ENCODE data around the gene MFF. TPM values are rescaled to one million over a fixed set of nuclear protein-coding genes. Genes with fewer than 3 reads are reported as not detected.

Gene MFF
- total RNA-seq, 2 donors from 2014 or later = 93.1 to 116 TPM

DNA sequence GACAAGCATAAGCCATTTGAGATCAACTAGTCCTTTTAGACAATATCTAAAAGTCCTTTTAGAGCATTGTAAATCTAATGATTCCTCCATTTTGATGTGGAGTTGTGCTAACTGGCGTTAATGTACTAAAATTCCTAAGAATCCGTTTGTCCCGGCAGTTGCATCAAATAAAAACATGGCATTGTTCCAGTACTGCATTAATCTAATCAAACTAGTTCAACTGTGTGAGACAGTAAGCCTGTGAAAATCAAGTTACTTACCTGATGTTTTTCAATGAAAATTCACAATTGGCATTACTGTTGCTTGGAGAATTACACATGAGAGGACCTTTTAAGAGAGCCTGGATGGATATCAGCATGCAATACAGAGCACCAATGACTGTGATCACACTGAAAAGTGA, 40.8 kb downstream of the MFF start:
- no peaks in the 10 kb centered on the region for H3K27me3 ChIP-seq
- no peaks in the 10 kb centered on the region for H3K4me1 ChIP-seq
- TF ChIP-seq CTCF (IDR thresholded peaks at IDR 0.05) = no peak
- no peak for DNase-seq (ENCODE audit: low spot score)
- H3K36me3 ChIP-seq = no peaks in the 10 kb centered on the region
- H3K4me3 ChIP-seq = no peak overlapping the region
- H3K27ac ChIP-seq = no peak overlapping the region
- H3K9me3 ChIP-seq = no peaks in the 10 kb centered on the region

DNA sequence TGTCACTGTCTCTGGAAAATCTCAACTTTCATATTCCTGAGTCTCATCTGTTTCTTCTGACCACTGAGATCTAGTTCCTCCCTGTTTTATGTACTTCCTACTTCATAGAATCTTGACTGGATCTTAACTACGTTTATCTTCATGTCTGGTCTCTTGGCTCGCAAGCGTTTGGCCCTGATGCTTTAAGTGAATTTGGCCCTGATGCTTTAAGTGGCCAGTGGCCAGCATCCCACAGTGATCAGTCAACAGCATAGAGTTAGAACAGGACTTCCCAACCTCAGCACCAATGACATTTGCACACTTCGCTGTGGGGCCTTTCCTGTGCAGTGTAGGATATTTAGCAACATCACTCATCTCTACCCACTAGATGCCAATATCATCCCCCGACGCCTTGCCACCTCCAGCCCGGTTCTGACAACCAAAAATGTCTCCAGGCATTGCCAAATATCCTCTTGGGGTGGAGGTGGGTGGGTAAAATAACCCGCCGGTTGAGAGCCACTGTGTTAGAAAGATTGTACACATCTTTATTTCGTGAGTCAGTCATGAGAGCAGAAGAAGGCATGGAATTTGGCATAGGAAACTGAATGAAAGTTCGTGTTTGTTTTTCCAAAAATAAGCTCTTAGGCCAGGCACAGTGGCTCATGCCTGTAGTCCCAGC, 41.8 kb downstream of the MFF start:
- H3K27ac ChIP-seq = peak overlapping the region in 1 of 2 donors; percentile 45
- no peak overlapping the region for H3K4me3 ChIP-seq
- DNase-seq (ENCODE audit: low spot score) = no peak
- no peaks in the 10 kb centered on the region for H3K27me3 ChIP-seq
- no peaks in the 10 kb centered on the region for H3K36me3 ChIP-seq
- TF ChIP-seq CTCF (IDR thresholded peaks at IDR 0.05) = no peak
- H3K9me3 ChIP-seq = no peaks in the 10 kb centered on the region
- H3K4me1 ChIP-seq = no peaks in the 10 kb centered on the region

- Histone ChIP-seq H3K27me3 (no peaks in the 10 kb centered on the region), H3K4me3 (no peak overlapping the region), H3K36me3 (no peaks in the 10 kb centered on the region), H3K9me3 (no peaks in the 10 kb centered on the region), H3K4me1 (no peaks in the 10 kb centered on the region), H3K27ac (peak overlapping the region in 1 of 2 donors; percentile 45)
- no peak for TF ChIP-seq CTCF (IDR thresholded peaks at IDR 0.05)
- DNase-seq (ENCODE audit: low spot score) = no peak
Measured at GRCh38 chr2:227367427-227367795, 42.4 kb downstream of the MFF start.

- DNase-seq (ENCODE audit: low spot score) = no peak
- Histone ChIP-seq H3K4me1 (no peaks in the 10 kb centered on the region), H3K27ac (no peak overlapping the region), H3K27me3 (no peaks in the 10 kb centered on the region), H3K4me3 (no peak overlapping the region), H3K9me3 (no peaks in the 10 kb centered on the region), H3K36me3 (no peaks in the 10 kb centered on the region)
- TF ChIP-seq CTCF (IDR thresholded peaks at IDR 0.05) = no peak
Measured at GRCh38 chr2:227368574-227368973, 43.5 kb downstream of the MFF start.

- no peak for TF ChIP-seq CTCF (IDR thresholded peaks at IDR 0.05)
- Histone ChIP-seq H3K9me3 (no peaks in the 10 kb centered on the region), H3K4me1 (no peaks in the 10 kb centered on the region), H3K36me3 (no peaks in the 10 kb centered on the region), H3K27me3 (no peaks in the 10 kb centered on the region), H3K27ac (peak overlapping the region in 1 of 2 donors; percentile 51), H3K4me3 (no peak overlapping the region)
- no peak for DNase-seq (ENCODE audit: low spot score)
Measured at GRCh38 chr2:227370092-227370491, 45.0 kb downstream of the MFF start.

DNA sequence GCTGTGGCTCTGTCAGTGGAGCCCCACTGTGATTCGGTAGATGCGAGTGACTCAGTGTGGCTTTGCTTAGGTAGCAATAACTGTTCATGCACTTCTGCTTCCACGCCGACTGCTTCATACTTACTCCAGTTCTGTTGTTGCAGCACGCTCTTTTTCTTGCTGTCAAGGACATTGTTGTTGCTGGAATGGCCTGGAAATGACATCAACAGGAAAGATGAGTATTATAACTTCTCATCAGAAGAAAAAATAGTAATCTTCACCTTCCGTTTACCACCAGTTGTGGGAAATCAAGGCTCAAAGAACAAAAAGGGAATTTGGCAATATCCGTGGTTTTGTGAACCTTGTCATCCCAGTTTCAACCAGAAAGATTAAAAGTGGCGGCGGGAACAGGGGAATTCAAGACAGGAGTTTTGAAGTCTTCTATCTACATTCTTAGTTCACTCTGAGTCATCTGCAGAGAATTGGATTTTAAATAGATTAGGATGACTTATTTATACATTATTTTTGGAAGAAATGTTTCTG, 45.8 kb downstream of the MFF start:
- Histone ChIP-seq H3K4me1 (no peaks in the 10 kb centered on the region), H3K27me3 (no peaks in the 10 kb centered on the region), H3K27ac (no peak overlapping the region), H3K4me3 (no peak overlapping the region), H3K36me3 (no peaks in the 10 kb centered on the region), H3K9me3 (no peaks in the 10 kb centered on the region)
- DNase-seq (ENCODE audit: low spot score) = peak; percentile 68
- no peak for TF ChIP-seq CTCF (IDR thresholded peaks at IDR 0.05)
